Measurements from ENCODE around the gene KY.

Gene KY

DNA sequence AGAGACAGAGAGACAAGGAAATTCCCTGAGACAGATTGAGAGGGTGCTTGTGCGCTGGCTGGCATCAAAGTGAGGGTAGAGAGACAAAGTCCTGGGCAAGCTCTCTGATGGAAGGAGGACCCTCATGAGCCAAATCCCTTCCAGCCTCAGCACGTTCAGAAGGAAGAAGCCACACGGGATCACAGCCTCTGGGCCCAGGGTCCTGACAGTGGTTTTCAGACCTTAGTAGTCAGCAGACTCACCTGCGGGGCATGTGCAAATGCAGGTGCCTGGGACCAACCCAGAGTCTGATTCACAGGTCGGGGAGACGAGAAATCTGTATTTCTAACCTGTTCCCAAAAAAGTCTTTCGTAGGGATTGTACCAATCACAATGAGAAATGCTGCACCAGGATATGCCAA, 15.2 kb upstream of the KY start:
- H3K79me2 ChIP-seq (ENCODE audit: control insufficient read depth, low read length): no peaks in the 10 kb centered on the region
- H3K36me3 ChIP-seq (ENCODE audit: control insufficient read depth, low read length): no peaks in the 10 kb centered on the region
- TF ChIP-seq EZH2phosphoT487 (IDR thresholded peaks at IDR 0.05; ENCODE audit: borderline replicate concordance, low read length) (no peak), CTCF (IDR thresholded peaks at IDR 0.05; ENCODE audit: low read depth, low read length, poor library complexity, severe bottlenecking) (no peak)
- no peaks in the 10 kb centered on the region for H3K9me3 ChIP-seq (ENCODE audit: control insufficient read depth, insufficient read depth, low read length)
- H3K4me3 ChIP-seq (ENCODE audit: low read length): no peak overlapping the region
- H3K27me3 ChIP-seq (ENCODE audit: control insufficient read depth, low read length): no peaks in the 10 kb centered on the region
- H3K27ac ChIP-seq (ENCODE audit: low read depth, low read length): no peak overlapping the region
- no peaks in the 10 kb centered on the region for H3K4me1 ChIP-seq (ENCODE audit: control insufficient read depth, low read length)
- no peak overlapping the region for H3K4me2 ChIP-seq (ENCODE audit: low read length)
- no peaks in the 10 kb centered on the region for H4K20me1 ChIP-seq (ENCODE audit: control insufficient read depth, insufficient read depth, low read depth, low read length)
- no peaks in the 10 kb centered on the region for H3K9me2 ChIP-seq (replicated peaks; ENCODE audit: control insufficient read depth, low read length)
- no peaks in the 10 kb centered on the region for H3F3A ChIP-seq (ENCODE audit: control insufficient read depth, insufficient read depth)

DNA sequence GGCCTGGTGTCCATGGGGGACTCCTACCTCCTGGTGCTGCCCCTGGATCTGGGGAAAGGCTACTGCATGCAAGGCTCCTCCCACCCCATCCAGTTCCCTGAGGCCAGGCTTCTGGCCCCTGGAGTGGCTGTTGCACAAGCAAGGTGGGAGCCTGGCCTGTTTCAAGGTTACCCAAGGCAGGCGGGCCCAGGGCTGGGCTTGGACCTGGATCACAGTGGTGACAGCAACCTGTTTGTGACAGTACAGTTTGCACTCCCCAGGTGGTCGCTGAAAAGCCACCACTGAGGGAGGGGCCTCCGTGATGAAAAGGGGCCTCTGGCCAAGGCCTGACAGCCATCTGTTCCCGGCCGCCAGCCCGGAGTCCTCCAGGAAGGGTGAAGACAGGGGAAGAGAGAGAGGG, 14.4 kb upstream of the KY start:
- H3K27ac ChIP-seq (ENCODE audit: low read depth, low read length): no peak overlapping the region
- no peaks in the 10 kb centered on the region for H3K36me3 ChIP-seq (ENCODE audit: control insufficient read depth, low read length)
- H3K79me2 ChIP-seq (ENCODE audit: control insufficient read depth, low read length): no peaks in the 10 kb centered on the region
- H3K9me3 ChIP-seq (ENCODE audit: control insufficient read depth, insufficient read depth, low read length): no peaks in the 10 kb centered on the region
- TF ChIP-seq CTCF (IDR thresholded peaks at IDR 0.05; ENCODE audit: low read depth, low read length, poor library complexity, severe bottlenecking) (no peak), EZH2phosphoT487 (IDR thresholded peaks at IDR 0.05; ENCODE audit: borderline replicate concordance, low read length) (no peak)
- no peaks in the 10 kb centered on the region for H3K4me1 ChIP-seq (ENCODE audit: control insufficient read depth, low read length)
- no peaks in the 10 kb centered on the region for H3K9me2 ChIP-seq (replicated peaks; ENCODE audit: control insufficient read depth, low read length)
- H3K4me2 ChIP-seq (ENCODE audit: low read length): no peak overlapping the region
- H3K4me3 ChIP-seq (ENCODE audit: low read length): no peak overlapping the region
- H3F3A ChIP-seq (ENCODE audit: control insufficient read depth, insufficient read depth): no peaks in the 10 kb centered on the region
- no peaks in the 10 kb centered on the region for H3K27me3 ChIP-seq (ENCODE audit: control insufficient read depth, low read length)
- no peaks in the 10 kb centered on the region for H4K20me1 ChIP-seq (ENCODE audit: control insufficient read depth, insufficient read depth, low read depth, low read length)

GRCh38 chr3:134663721-134664456, 13.1 kb upstream of the KY start:
- H3K9me3 ChIP-seq (ENCODE audit: control insufficient read depth, insufficient read depth, low read length): no peaks in the 10 kb centered on the region
- H3K4me3 ChIP-seq (ENCODE audit: low read length): no peak overlapping the region
- H3K36me3 ChIP-seq (ENCODE audit: control insufficient read depth, low read length): no peaks in the 10 kb centered on the region
- H3K9me2 ChIP-seq (replicated peaks; ENCODE audit: control insufficient read depth, low read length): no peaks in the 10 kb centered on the region
- H3K4me1 ChIP-seq (ENCODE audit: control insufficient read depth, low read length): no peaks in the 10 kb centered on the region
- H3K4me2 ChIP-seq (ENCODE audit: low read length): no peak overlapping the region
- H3K79me2 ChIP-seq (ENCODE audit: control insufficient read depth, low read length): no peaks in the 10 kb centered on the region
- TF ChIP-seq EZH2phosphoT487 (IDR thresholded peaks at IDR 0.05; ENCODE audit: borderline replicate concordance, low read length): no peak
- TF ChIP-seq CTCF (IDR thresholded peaks at IDR 0.05; ENCODE audit: low read depth, low read length, poor library complexity, severe bottlenecking): no peak
- H3K27ac ChIP-seq (ENCODE audit: low read depth, low read length): no peak overlapping the region
- H3F3A ChIP-seq (ENCODE audit: control insufficient read depth, insufficient read depth): no peaks in the 10 kb centered on the region
- H3K27me3 ChIP-seq (ENCODE audit: control insufficient read depth, low read length): no peaks in the 10 kb centered on the region
- no peaks in the 10 kb centered on the region for H4K20me1 ChIP-seq (ENCODE audit: control insufficient read depth, insufficient read depth, low read depth, low read length)

All from DOHH2 (cell line).